HepG2 (cell line): ENCODE results near the gene TMEM108.

Experiments
- ASH2L ChIP-seq: fragments of 300-600, 200-600 bp; sonication (generic); IDR thresholded peaks from 2 replicates; pipeline ENCODE4 v1.7.0; 2017; ENCODE audit warnings: low read depth, mild to moderate bottlenecking, moderate library complexity, mixed read lengths, low read length; ENCODE audit not compliant: insufficient read length
- BHLHE40 ChIP-seq: IDR thresholded peaks from 2 replicates; pipeline ENCODE4 v1.6.1; 2011; ENCODE audit warnings: low read length, improper control_type of control experiment
- CENPBD1 ChIP-seq: sonication (generic); formaldehyde crosslinking; IDR thresholded peaks from 2 replicates; pipeline ENCODE4 v1.8.0; 2022; ENCODE audit warnings: missing genetic modification reagents, low read depth, mild to moderate bottlenecking, borderline replicate concordance
- CTCF ChIP-seq: sonication (generic); formaldehyde crosslinking; IDR thresholded peaks from 2 replicates; pipeline ENCODE4 v1.5.0; 2020; ENCODE audit warnings: mild to moderate bottlenecking, missing genetic modification reagents, moderate library complexity
- EHMT2 ChIP-seq: fragments of 200-600 bp; sonication (generic); IDR thresholded peaks from 2 replicates; pipeline ENCODE4 v1.7.0; 2017; ENCODE audit warnings: antibody characterized with exemption, low read depth, low read length, borderline replicate concordance
- ELF1 ChIP-seq: sonication (generic); formaldehyde crosslinking; IDR thresholded peaks from 2 replicates; pipeline ENCODE4 v1.4.0; 2020; ENCODE audit warnings: missing genetic modification reagents
- MYC ChIP-seq: sonication (generic); formaldehyde crosslinking; IDR thresholded peaks from 2 replicates; pipeline ENCODE4 v1.9.0; 2021; ENCODE audit warnings: missing genetic modification reagents, borderline replicate concordance
- RAD21 ChIP-seq: fragments of 450-650 bp; formaldehyde crosslinking; IDR thresholded peaks from 2 replicates; pipeline ENCODE4 v1.5.0; 2020; ENCODE audit warnings: mild to moderate bottlenecking
- RBFOX2 ChIP-seq: fragments of 200-400 bp; formaldehyde crosslinking; IDR thresholded peaks from 2 replicates; pipeline ENCODE4 v1.6.1; 2017; ENCODE audit warnings: low read depth, mild to moderate bottlenecking, low read length
- RNF2 ChIP-seq: fragments of 450-650 bp; conservative IDR thresholded peaks from 2 replicates; pipeline ENCODE4 v1.6.1; 2016; ENCODE audit warnings: low read depth

DNA sequence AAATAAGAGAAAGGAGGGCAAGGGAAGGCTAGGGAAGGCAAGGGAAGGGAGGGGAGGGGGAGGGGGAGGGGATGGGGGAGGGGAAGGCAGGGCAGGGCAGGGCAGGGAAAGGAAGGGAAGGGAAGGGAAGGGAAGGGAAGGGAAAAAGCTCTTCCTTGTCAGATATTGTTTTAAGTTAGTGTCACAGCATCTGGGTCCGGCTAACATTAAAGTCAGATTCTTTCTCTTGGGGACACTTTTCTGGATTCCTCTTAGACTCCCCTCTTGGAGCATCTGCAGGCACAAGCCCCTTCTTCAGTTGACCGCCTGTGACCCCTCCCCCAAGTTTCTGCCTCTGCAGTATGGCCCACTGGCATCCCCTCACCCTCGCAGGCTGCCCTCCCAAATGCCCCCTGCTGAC is 387.7 kb downstream of the TMEM108 start:
- no peak for TF ChIP-seq RBFOX2
- TF ChIP-seq MYC, result no peak
- TF ChIP-seq RAD21 (CRISPR knock-in tag), result no peak
- no peak for TF ChIP-seq CTCF (CRISPR knock-in tag)
- TF ChIP-seq ASH2L, result no peak
- TF ChIP-seq CENPBD1 (CRISPR knock-in tag), result no peak
- TF ChIP-seq BHLHE40, result no peak
- no peak for TF ChIP-seq ELF1 (CRISPR knock-in tag)
- TF ChIP-seq EHMT2, result no peak
- no peak for TF ChIP-seq RNF2
